Mesenchymal stem cell (in vitro differentiated cells and primary cell): ENCODE measurements around the gene ADTRP.
A peak's percentile ranks its signal among the peaks of the same experiment; 100 is the strongest.

ENCODE experiments used
- DNase-seq: peaks from one replicate; pipeline ENCODE4 v3.0.0-alpha.2; 2013
- H2AFZ ChIP-seq: one replicate; pipeline ENCODE4 v1.6.1; 2013; ENCODE audit warnings: low read depth, mild to moderate bottlenecking, control low read depth, inconsistent platforms, low read length, moderate library complexity
- H2AK5ac ChIP-seq: 2 replicates; pipeline ENCODE4 v1.6.1; 2013; ENCODE audit warnings: low read length, moderate library complexity, mild to moderate bottlenecking, inconsistent platforms; ENCODE audit not compliant: severe bottlenecking
- H2BK120ac ChIP-seq: one replicate; pipeline ENCODE4 v1.6.1; 2013; ENCODE audit warnings: low read depth, mild to moderate bottlenecking, inconsistent platforms, low read length, moderate library complexity
- H2BK12ac ChIP-seq, 2 experiments: one replicate each; pipeline ENCODE4 v1.6.1; 2013; ENCODE audit warnings: inconsistent platforms in 2 of 2, low read length in 2 of 2, mild to moderate bottlenecking in 2 of 2, moderate library complexity in 2 of 2, control low read depth in 1 of 2
- H2BK15ac ChIP-seq: one replicate; pipeline ENCODE4 v1.6.1; 2013; ENCODE audit warnings: mild to moderate bottlenecking, low read depth, inconsistent platforms; ENCODE audit not compliant: poor library complexity, severe bottlenecking
- H2BK5ac ChIP-seq: 2 replicates; pipeline ENCODE4 v1.6.1; 2013; ENCODE audit warnings: low read depth, mild to moderate bottlenecking, low read length, control low read depth, inconsistent platforms; ENCODE audit not compliant: poor library complexity, severe bottlenecking
- H3K14ac ChIP-seq, 2 experiments: one replicate each; pipeline ENCODE4 v1.6.1; 2013; ENCODE audit warnings: inconsistent platforms in 2 of 2, low read length in 2 of 2, control low read depth in 1 of 2, mild to moderate bottlenecking in 1 of 2, moderate library complexity in 1 of 2
- H3K18ac ChIP-seq, 2 experiments: one replicate each; pipeline ENCODE4 v1.6.1; 2013; ENCODE audit warnings: inconsistent platforms in 2 of 2, low read length in 2 of 2, control low read depth in 1 of 2, low read depth in 1 of 2, mild to moderate bottlenecking in 1 of 2
- H3K23ac ChIP-seq, 2 experiments: one replicate each; pipeline ENCODE4 v1.6.1; 2013; ENCODE audit warnings: inconsistent platforms in 2 of 2, low read length in 2 of 2, mild to moderate bottlenecking in 2 of 2, moderate library complexity in 2 of 2, control low read depth in 1 of 2
- H3K27ac ChIP-seq: 2 replicates; pipeline ENCODE4 v1.5.1; 2013; ENCODE audit warnings: mild to moderate bottlenecking, moderate library complexity, low read length, control low read depth, inconsistent platforms; ENCODE audit not compliant: poor library complexity, severe bottlenecking
- H3K27me3 ChIP-seq, 2 experiments: 2 replicates each; pipeline versions ENCODE4 v1.6.1 to v1.7.0; 2013; ENCODE audit warnings: low read length in 2 of 2, mild to moderate bottlenecking in 2 of 2, moderate library complexity in 2 of 2, control low read depth in 1 of 2, inconsistent platforms in 1 of 2; ENCODE audit not compliant: control insufficient read depth in 1 of 2, insufficient read depth in 1 of 2
- H3K36me3 ChIP-seq, 2 experiments: 2 replicates each; pipeline versions ENCODE4 v1.6.1 to v1.7.0; 2013; ENCODE audit warnings: low read length in 2 of 2, control low read depth in 1 of 2, inconsistent platforms in 1 of 2, low read depth in 1 of 2, mild to moderate bottlenecking in 1 of 2; ENCODE audit not compliant: insufficient read depth in 2 of 2, control insufficient read depth in 1 of 2
- H3K4ac ChIP-seq, 2 experiments: one replicate each; pipeline ENCODE4 v1.6.1; 2013; ENCODE audit warnings: inconsistent platforms in 2 of 2, low read length in 2 of 2, mild to moderate bottlenecking in 2 of 2, moderate library complexity in 2 of 2, control low read depth in 1 of 2, low read depth in 1 of 2
- H3K4me1 ChIP-seq: 2 replicates; pipeline ENCODE4 v1.6.1; 2013; ENCODE audit warnings: low read depth, low read length, control low read depth; ENCODE audit not compliant: control insufficient read depth, insufficient read depth
- H3K4me2 ChIP-seq: 2 replicates; pipeline ENCODE4 v1.6.1; 2013; ENCODE audit warnings: low read length, mild to moderate bottlenecking, inconsistent platforms; ENCODE audit not compliant: poor library complexity, severe bottlenecking
- H3K4me3 ChIP-seq, 2 experiments: 2 replicates each; pipeline versions ENCODE4 v1.5.1 to v1.7.0; 2013; ENCODE audit warnings: low read length in 2 of 2, mild to moderate bottlenecking in 2 of 2, control low read depth in 1 of 2, low read depth in 1 of 2; ENCODE audit not compliant: insufficient read depth in 1 of 2
- H3K79me1 ChIP-seq: replicated peaks from 2 replicates; pipeline ENCODE4 v1.6.1; 2013; ENCODE audit warnings: mild to moderate bottlenecking, control low read depth, low read length, inconsistent platforms; ENCODE audit not compliant: poor library complexity, severe bottlenecking
- H3K9ac ChIP-seq: 2 replicates; pipeline ENCODE4 v1.7.0; 2013; ENCODE audit warnings: mild to moderate bottlenecking, low read length, moderate library complexity
- H3K9me3 ChIP-seq: 2 replicates; pipeline ENCODE4 v1.7.0; 2013; ENCODE audit warnings: mild to moderate bottlenecking, low read length; ENCODE audit not compliant: control insufficient read depth
- H4K8ac ChIP-seq: one replicate; pipeline ENCODE4 v1.6.1; 2013; ENCODE audit warnings: inconsistent platforms, mild to moderate bottlenecking, low read length, moderate library complexity
- H4K91ac ChIP-seq: one replicate; pipeline ENCODE4 v1.6.1; 2013; ENCODE audit warnings: mild to moderate bottlenecking, low read length, inconsistent platforms
- WGBS: methylation state at CpG from one replicate; pipeline ENCODE4 v1.1.7; 2013; ENCODE audit warnings: mixed read lengths; 5-methylcytosine and 5-hydroxymethylcytosine counted together

Gene ADTRP

DNA sequence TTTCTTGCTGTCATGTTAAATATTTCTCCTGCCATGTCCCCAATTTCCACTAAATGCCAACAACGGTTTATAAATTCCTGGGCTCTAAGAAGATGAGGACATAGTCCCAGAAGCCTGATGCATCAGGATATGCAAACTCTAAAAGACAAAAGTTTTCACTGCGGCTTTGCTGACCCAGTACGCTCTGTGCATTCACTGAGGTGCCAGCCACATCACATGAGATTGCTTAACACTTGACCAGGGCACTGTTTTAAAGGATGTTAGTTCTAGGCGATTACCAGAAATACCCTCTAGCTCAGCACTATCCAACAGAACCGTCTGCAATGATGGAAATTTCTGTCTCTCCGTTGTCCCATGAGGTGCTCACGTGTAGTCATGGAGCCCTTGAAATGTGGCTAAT, 19.9 kb upstream of the ADTRP start:
- Histone ChIP-seq H4K8ac (no peak overlapping the region), H3K18ac (no peak overlapping the region), H3K23ac (no peak overlapping the region), H3K4me3 (no peak overlapping the region), H3K9me3 (no peaks in the 10 kb centered on the region), H3K27ac (no peak overlapping the region), H3K14ac (no peak overlapping the region), H3K4me1 (peaks cover 3% of the 10 kb centered on the region), H3K36me3 (no peaks in the 10 kb centered on the region), H2BK12ac (no peak overlapping the region), H2BK120ac (no peak overlapping the region), H3K4me2 (no peak overlapping the region), H3K27me3 (no peaks in the 10 kb centered on the region), H2BK5ac (no peak overlapping the region), H3K4ac (no peak overlapping the region), H4K91ac (no peak overlapping the region), H2AK5ac (no peak overlapping the region), H3K79me1 (no peaks in the 10 kb centered on the region), H3K9ac (no peak overlapping the region), H2BK15ac (no peak overlapping the region), H2AFZ (no peak overlapping the region)
- WGBS, result 97% methylated on average over 5 of the region's 7 CpGs
- DNase-seq, result no peak

- Histone ChIP-seq H2BK12ac (no peak overlapping the region), H3K27ac (no peak overlapping the region), H2BK5ac (no peak overlapping the region), H3K23ac (no peak overlapping the region), H3K4ac (no peak overlapping the region), H3K14ac (no peak overlapping the region), H3K9ac (no peak overlapping the region), H3K27me3 (no peaks in the 10 kb centered on the region), H2BK120ac (no peak overlapping the region), H2AK5ac (no peak overlapping the region), H2BK15ac (no peak overlapping the region), H2AFZ (no peak overlapping the region), H3K18ac (no peak overlapping the region), H3K4me1 (peaks cover 3% of the 10 kb centered on the region), H3K36me3 (no peaks in the 10 kb centered on the region), H3K4me3 (no peak overlapping the region), H3K4me2 (no peak overlapping the region), H3K79me1 (no peaks in the 10 kb centered on the region), H3K9me3 (no peaks in the 10 kb centered on the region), H4K91ac (no peak overlapping the region), H4K8ac (no peak overlapping the region)
- WGBS, result 88% methylated on average over 1 of the region's 1 CpG
- DNase-seq, result no peak
Observed at GRCh38 chr6:11798096-11798495, 19.5 kb upstream of the ADTRP start.

GRCh38 chr6:11796829-11797228, 18.2 kb upstream of the ADTRP start:
- Histone ChIP-seq H3K9ac (no peak overlapping the region), H3K36me3 (no peaks in the 10 kb centered on the region), H2BK5ac (no peak overlapping the region), H3K23ac (no peak overlapping the region), H4K8ac (no peak overlapping the region), H3K4me1 (peaks cover 3% of the 10 kb centered on the region), H2BK120ac (no peak overlapping the region), H3K27ac (no peak overlapping the region), H2AK5ac (no peak overlapping the region), H3K79me1 (no peaks in the 10 kb centered on the region), H3K9me3 (no peaks in the 10 kb centered on the region), H2AFZ (no peak overlapping the region), H2BK15ac (no peak overlapping the region), H2BK12ac (no peak overlapping the region), H3K14ac (no peak overlapping the region), H3K4ac (no peak overlapping the region), H3K4me2 (no peak overlapping the region), H3K4me3 (no peak overlapping the region), H3K27me3 (no peaks in the 10 kb centered on the region), H3K18ac (no peak overlapping the region), H4K91ac (no peak overlapping the region)
- WGBS, result 94% methylated on average over 5 of the region's 5 CpGs
- DNase-seq, result no peak

DNA sequence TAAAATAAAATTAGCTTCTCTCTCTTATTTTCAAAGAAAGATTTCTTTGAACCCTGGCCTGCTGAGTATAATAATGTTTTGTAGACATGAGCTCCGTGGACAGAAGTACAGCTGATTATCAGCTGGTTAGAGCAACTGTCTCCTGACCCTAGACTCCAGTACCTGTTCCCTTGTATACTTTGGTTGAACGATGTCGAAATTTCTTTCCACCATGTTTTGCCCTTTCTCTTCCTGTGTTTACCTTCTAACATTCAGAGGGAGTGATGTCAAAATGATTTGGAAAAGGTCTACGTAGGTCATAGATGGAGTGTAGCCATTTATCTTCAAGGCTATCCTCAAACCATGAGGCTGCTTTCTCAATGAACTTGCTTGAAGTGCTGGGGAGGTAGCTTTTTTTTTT, 16.8 kb upstream of the ADTRP start:
- H2AK5ac ChIP-seq, result no peak overlapping the region
- no peaks in the 10 kb centered on the region for H3K9me3 ChIP-seq
- peaks cover 5% of the 10 kb centered on the region for H3K4me1 ChIP-seq
- H3K4me2 ChIP-seq, result no peak overlapping the region
- no peak overlapping the region for H2AFZ ChIP-seq
- H3K18ac ChIP-seq, result no peak overlapping the region
- peak; percentile 49 for DNase-seq
- no peak overlapping the region for H2BK5ac ChIP-seq
- H3K27ac ChIP-seq, result peak overlapping the region; percentile 49
- WGBS, result 81% methylated on average over 2 of the region's 4 CpGs
- H2BK15ac ChIP-seq, result no peak overlapping the region
- H2BK12ac ChIP-seq, result no peak overlapping the region
- no peaks in the 10 kb centered on the region for H3K79me1 ChIP-seq
- H3K9ac ChIP-seq, result peak overlapping the region; percentile 83
- H3K4me3 ChIP-seq, result peak overlapping the region in 1 of 2 experiments; percentile 64
- no peaks in the 10 kb centered on the region for H3K36me3 ChIP-seq
- no peak overlapping the region for H3K23ac ChIP-seq
- no peak overlapping the region for H3K4ac ChIP-seq
- no peak overlapping the region for H2BK120ac ChIP-seq
- no peak overlapping the region for H4K8ac ChIP-seq
- H3K14ac ChIP-seq, result no peak overlapping the region
- no peaks in the 10 kb centered on the region for H3K27me3 ChIP-seq
- no peak overlapping the region for H4K91ac ChIP-seq
